Measurements from ENCODE around the gene ENG. TPM values are rescaled to one million over a fixed set of nuclear protein-coding genes. Genes with fewer than 3 reads are reported as not detected.

Gene ENG
- total and polyA plus RNA-seq, 2 of the 8 experiments (the other 6 are each of a cell fraction or from before 2014, with no cell fraction given) = 1.8 to 4.4 TPM

- TF ChIP-seq TAF7 (optimal IDR thresholded peaks at IDR 0.05; ENCODE audit: borderline replicate concordance, low read depth, low read length) (peak; percentile 12), SIN3A (conservative IDR thresholded peaks at IDR 0.05 in 1 of 2, IDR thresholded peaks at IDR 0.05 in 1 of 2; ENCODE audit: low read depth in 1 of 2, low read length in 2 of 2) (no peak), SRF (IDR thresholded peaks at IDR 0.05; ENCODE audit: low read depth, low read length) (no peak), RNF2 (IDR thresholded peaks at IDR 0.05; ENCODE audit: borderline replicate concordance, low read depth, low read length, missing control alignments, poor library complexity, severe bottlenecking) (no peak), SP1 (IDR thresholded peaks at IDR 0.05; ENCODE audit: low read depth, low read length) (peak; percentile 23; the same call in 1 of the 2 replicates), CREB1 (IDR thresholded peaks at IDR 0.05) (0 out of 2 replicates have a peak, but pooled peaks have one; percentile 34), TBP (IDR thresholded peaks at IDR 0.05; ENCODE audit: low read depth, low read length) (no peak)
These were observed 49.4 kb upstream of the ENG start (continued) for GRCh38 chr9:127903557-127904475.
